GM19328 (cell line): ENCODE results near the gene NLRP3.
"Not testable (repeated sequence)": the region's sequence is repeated elsewhere in the genome, so short reads cannot be mapped to it uniquely, and the experiment has no call there.

ENCODE experiments used
- ATAC-seq: cut with Tn5 transposase; IDR thresholded peaks from one replicate; pipeline ENCODE4 v1.9.1; 2021; ENCODE audit warnings: mild to moderate bottlenecking, moderate library complexity; ENCODE audit not compliant: unreplicated experiment

Gene NLRP3

GRCh38 chr1:247415423-247416361 is at the start of gene NLRP3:
Gene NLRP3, plus strand, starts transcription at chr1:247416173. Its CDS starts 2,628 bp downstream, at chr1:247418801.
- no peak for ATAC-seq

GRCh38 chr1:247366345-247366744 is 49.6 kb upstream of the NLRP3 start:
- not testable (repeated sequence) for ATAC-seq

- ATAC-seq, result no peak
Measured at GRCh38 chr1:247366926-247367645, 48.9 kb upstream of the NLRP3 start.

GRCh38 chr1:247367786-247368422 is 48.1 kb upstream of the NLRP3 start:
- no peak for ATAC-seq

- ATAC-seq, result no peak
Measured at GRCh38 chr1:247368490-247369145, 47.4 kb upstream of the NLRP3 start.

- no peak for ATAC-seq
Measured at GRCh38 chr1:247370786-247371732, 44.9 kb upstream of the NLRP3 start.

- ATAC-seq, result no peak
Measured at GRCh38 chr1:247371801-247372259, 44.1 kb upstream of the NLRP3 start.

- ATAC-seq, result no peak
Measured at GRCh38 chr1:247373721-247374141, 42.2 kb upstream of the NLRP3 start.

GRCh38 chr1:247374651-247375334 is 41.2 kb upstream of the NLRP3 start:
- ATAC-seq, result not testable (repeated sequence)

GRCh38 chr1:247375747-247376146 is 40.2 kb upstream of the NLRP3 start:
- ATAC-seq, result no peak

- ATAC-seq, result no peak
Measured at GRCh38 chr1:247376659-247377058, 39.3 kb upstream of the NLRP3 start.

- ATAC-seq, result not testable (repeated sequence)
Measured at GRCh38 chr1:247377656-247378055, 38.3 kb upstream of the NLRP3 start.

- ATAC-seq, result no peak
Measured at GRCh38 chr1:247378334-247379073, 37.5 kb upstream of the NLRP3 start.

- ATAC-seq, result no peak
Measured at GRCh38 chr1:247385283-247385682, 30.7 kb upstream of the NLRP3 start.

GRCh38 chr1:247386217-247386616 is 29.8 kb upstream of the NLRP3 start:
- no peak for ATAC-seq

- ATAC-seq, result no peak
Measured at GRCh38 chr1:247386687-247387086, 29.3 kb upstream of the NLRP3 start.

- no peak for ATAC-seq
Measured at GRCh38 chr1:247387096-247387495, 28.9 kb upstream of the NLRP3 start.

- ATAC-seq, result no peak
Measured at GRCh38 chr1:247387565-247387964, 28.4 kb upstream of the NLRP3 start.
